GM10266 (cell line): ENCODE results near the gene ARPC1A.
"Not testable (repeated sequence)": the region's sequence is repeated elsewhere in the genome, so short reads cannot be mapped to it uniquely, and the experiment has no call there.

Experiments used
- DNase-seq: peaks from one replicate; pipeline ENCODE4 v3.0.0; 2012; ENCODE audit errors: extremely low spot score
- CTCF ChIP-seq: IDR thresholded peaks from 2 replicates; pipeline ENCODE4 v1.5.1; 2012; ENCODE audit warnings: mild to moderate bottlenecking, low read depth; ENCODE audit not compliant: control insufficient read depth, insufficient read depth; ENCODE audit errors: missing control alignments

Gene ARPC1A

DNA sequence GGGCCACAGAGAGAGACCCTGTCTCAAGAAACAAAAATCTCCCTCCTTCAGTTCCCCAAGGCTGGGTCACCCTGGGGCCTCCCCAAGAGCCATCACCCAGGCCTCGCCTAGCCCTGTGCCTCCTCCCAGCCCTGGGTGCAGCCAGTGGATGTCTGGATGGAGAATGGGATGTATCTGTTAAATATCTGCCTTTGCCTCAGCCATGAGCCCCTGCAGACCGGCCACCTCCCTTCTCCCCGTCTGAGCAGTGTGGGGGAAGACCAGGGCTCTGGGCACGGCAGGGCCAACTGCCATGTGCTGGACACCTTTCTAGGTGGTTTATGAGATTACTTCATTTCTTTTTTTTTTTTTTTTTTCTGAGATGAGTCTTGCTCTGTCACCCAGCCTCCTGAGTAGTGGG, 58.8 kb downstream of the ARPC1A start:
- no peak for TF ChIP-seq CTCF
- no peak for DNase-seq

- no peak for DNase-seq
- TF ChIP-seq CTCF = no peak
Observed at GRCh38 chr7:99385564-99385963, 59.9 kb downstream of the ARPC1A start.

GRCh38 chr7:99386584-99387238, 61.0 kb downstream of the ARPC1A start:
- TF ChIP-seq CTCF = peak; percentile 53
- DNase-seq = no peak

DNA sequence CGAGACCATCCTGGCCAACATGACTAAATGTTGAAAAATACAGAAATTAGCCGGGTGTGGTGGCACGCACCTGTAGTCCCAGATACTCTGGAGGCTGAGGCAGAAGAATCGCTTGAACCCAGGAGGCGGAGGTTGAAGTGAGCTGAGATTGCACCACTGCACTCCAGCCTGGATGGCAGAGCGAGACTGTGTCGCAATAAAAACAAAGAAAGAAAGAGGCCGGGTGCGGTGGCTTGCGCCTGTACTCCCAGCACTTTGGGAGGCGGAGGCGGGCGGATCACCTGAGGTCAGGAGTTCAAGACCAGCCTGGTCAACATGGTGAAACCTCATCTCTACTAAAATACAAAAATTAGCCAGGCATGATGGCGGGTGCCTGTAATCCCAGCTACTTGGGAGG, 61.5 kb downstream of the ARPC1A start:
- DNase-seq = not testable (repeated sequence)

DNA sequence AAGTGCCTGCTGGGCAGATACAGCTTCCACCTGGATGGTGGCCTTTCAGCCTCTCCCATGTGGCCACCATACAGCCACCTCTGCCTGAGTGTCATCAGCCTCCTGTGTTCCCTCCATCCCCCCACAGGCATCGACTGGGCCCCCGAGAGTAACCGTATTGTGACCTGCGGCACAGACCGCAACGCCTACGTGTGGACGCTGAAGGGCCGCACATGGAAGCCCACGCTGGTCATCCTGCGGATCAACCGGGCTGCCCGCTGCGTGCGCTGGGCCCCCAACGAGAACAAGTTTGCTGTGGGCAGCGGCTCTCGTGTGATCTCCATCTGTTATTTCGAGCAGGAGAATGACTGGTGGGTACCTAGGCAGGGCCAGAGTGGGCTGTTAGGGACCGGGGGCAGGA, 62.2 kb downstream of the ARPC1A start:
- no peak for DNase-seq
- TF ChIP-seq CTCF = no peak

DNA sequence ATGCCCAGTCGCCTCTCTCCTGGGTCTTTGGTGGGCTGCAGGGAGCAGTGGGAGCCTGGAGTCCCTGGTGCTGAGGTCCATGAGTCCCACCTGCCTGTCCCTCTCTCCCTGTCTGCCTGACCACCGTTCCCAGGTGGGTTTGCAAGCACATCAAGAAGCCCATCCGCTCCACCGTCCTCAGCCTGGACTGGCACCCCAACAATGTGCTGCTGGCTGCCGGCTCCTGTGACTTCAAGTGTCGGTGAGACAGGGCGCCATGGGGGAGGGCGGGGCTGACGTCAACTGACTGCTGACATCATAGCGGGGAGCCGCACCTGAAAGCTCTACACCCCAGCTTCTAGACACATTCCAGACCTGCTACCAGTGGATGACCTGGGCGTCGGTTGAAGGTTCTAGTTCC, 64.1 kb downstream of the ARPC1A start:
- no peak for DNase-seq
- TF ChIP-seq CTCF = no peak

DNA sequence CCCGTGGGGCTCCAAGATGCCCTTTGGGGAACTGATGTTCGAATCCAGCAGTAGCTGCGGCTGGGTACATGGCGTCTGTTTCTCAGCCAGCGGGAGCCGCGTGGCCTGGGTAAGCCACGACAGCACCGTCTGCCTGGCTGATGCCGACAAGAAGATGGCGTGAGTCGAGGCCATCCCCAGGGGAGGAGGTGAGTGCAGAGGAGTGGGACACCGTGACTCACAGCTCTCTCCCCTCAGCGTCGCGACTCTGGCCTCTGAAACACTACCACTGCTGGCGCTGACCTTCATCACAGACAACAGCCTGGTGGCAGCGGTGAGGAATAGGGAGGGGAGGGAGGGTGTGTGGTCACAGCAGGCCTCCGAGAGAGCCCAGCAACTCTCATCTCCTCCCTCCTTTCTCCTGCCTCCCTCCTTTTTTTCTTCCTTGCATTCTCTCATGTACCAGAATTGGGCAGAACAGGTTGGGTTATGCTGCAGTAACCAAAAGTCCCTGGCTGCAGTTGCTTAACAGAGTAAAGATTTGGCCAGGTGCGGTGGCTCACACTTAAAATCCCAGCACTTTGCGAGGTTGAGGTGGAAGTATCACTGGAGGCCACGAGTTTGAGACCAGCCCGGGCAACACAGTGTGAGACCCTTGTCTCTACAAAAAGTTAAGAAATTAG, 65.4 kb downstream of the ARPC1A start:
- TF ChIP-seq CTCF = no peak
- no peak for DNase-seq
